Activated CD4-positive, alpha-beta T cell treated with anti-CD3 and anti-CD28 coated beads, Interleukin-2, amount 10 ng/mL, durations not matched to agents 24 days and 14 days (primary cell): Measurements from ENCODE around the gene SOCS2. TPM values are rescaled to one million over a fixed set of nuclear protein-coding genes. Genes with fewer than 3 reads are reported as not detected.

Experiments
- DNase-seq: peaks from one replicate; pipeline ENCODE4 v3.0.0; 2022
- H3K27ac Mint-ChIP-seq: one replicate; pipeline ENCODE4 v1.8.0; 2022; ENCODE audit warnings: mild to moderate bottlenecking, mixed read lengths
- H3K27me3 Mint-ChIP-seq: one replicate; pipeline ENCODE4 v1.8.0; 2022; ENCODE audit warnings: mixed read lengths
- H3K36me3 Mint-ChIP-seq: one replicate; pipeline ENCODE4 v1.8.0; 2022; ENCODE audit warnings: low read depth, mild to moderate bottlenecking, mixed read lengths
- H3K4me1 Mint-ChIP-seq: one replicate; pipeline ENCODE4 v1.8.0; 2021; ENCODE audit warnings: mixed read lengths
- H3K4me3 Mint-ChIP-seq: one replicate; pipeline ENCODE4 v1.8.0; 2022; ENCODE audit warnings: mild to moderate bottlenecking, moderate library complexity, mixed read lengths
- H3K9me3 Mint-ChIP-seq: one replicate; pipeline ENCODE4 v1.8.0; 2021; ENCODE audit warnings: mixed read lengths
- intact Hi-C: fragments of 100-400 bp; cut with micrococcal nuclease; formaldehyde crosslinking; loops from one replicate; pipeline ENCODE4 v1.15.1; 2023
- total RNA-seq: library from RNA; stranded (reverse); gene quantifications from 2 replicates; pipeline ENCODE4 v1.2.3, GENCODE V29; 2022

The SOCS2 gene
- total RNA-seq, 1 donor from 2014 or later: 16.5 TPM

GRCh38 chr12:93572712-93573551, 457 bp downstream of the SOCS2 start:
- Mint-ChIP-seq H3K27me3 (peaks cover 15% of the 10 kb centered on the region), H3K4me3 (peak overlapping the region; percentile 86), H3K36me3 (peaks cover 37% of the 10 kb centered on the region), H3K27ac (peak overlapping the region; percentile 88), H3K9me3 (no peaks in the 10 kb centered on the region), H3K4me1 (peaks cover 38% of the 10 kb centered on the region)
- intact Hi-C loops: loop anchor here (5.0 kb wide), 6 partner anchors 194 to 889 kb away; partner anchors contain the start of gene EEA1
- peak; percentile 78 for DNase-seq

- H3K4me1 Mint-ChIP-seq: peaks cover 37% of the 10 kb centered on the region
- peaks cover 43% of the 10 kb centered on the region for H3K36me3 Mint-ChIP-seq
- peaks cover 15% of the 10 kb centered on the region for H3K27me3 Mint-ChIP-seq
- DNase-seq: peak; percentile 64
- H3K4me3 Mint-ChIP-seq: peak overlapping the region; percentile 86
- intact Hi-C loops: loop anchor here (1.0 to 5.0 kb wide), 7 partner anchors 18 to 889 kb away; partner anchors contain the start of gene EEA1
- peak overlapping the region; percentile 0 for H3K27ac Mint-ChIP-seq
- H3K9me3 Mint-ChIP-seq: no peaks in the 10 kb centered on the region
These were observed 1.2 kb downstream of the SOCS2 start for GRCh38 chr12:93573552-93574223.

- H3K27ac Mint-ChIP-seq: no peak overlapping the region
- peaks cover 14% of the 10 kb centered on the region for H3K27me3 Mint-ChIP-seq
- peaks cover 46% of the 10 kb centered on the region for H3K4me1 Mint-ChIP-seq
- peaks cover 4% of the 10 kb centered on the region for H3K9me3 Mint-ChIP-seq
- peaks cover 73% of the 10 kb centered on the region for H3K36me3 Mint-ChIP-seq
- no peak overlapping the region for H3K4me3 Mint-ChIP-seq
- DNase-seq: no peak
- intact Hi-C loops: no loop called here
These were observed 4.7 kb downstream of the SOCS2 start for GRCh38 chr12:93577222-93577621.

GRCh38 chr12:93578221-93578620, 5.7 kb downstream of the SOCS2 start:
- Mint-ChIP-seq H3K4me1 (peaks cover 37% of the 10 kb centered on the region), H3K9me3 (peaks cover 4% of the 10 kb centered on the region), H3K4me3 (no peak overlapping the region), H3K36me3 (peaks cover 68% of the 10 kb centered on the region), H3K27me3 (peaks cover 5% of the 10 kb centered on the region), H3K27ac (no peak overlapping the region)
- intact Hi-C loops: no loop called here
- DNase-seq: no peak

- Mint-ChIP-seq H3K27me3 (peaks cover 5% of the 10 kb centered on the region), H3K36me3 (peaks cover 56% of the 10 kb centered on the region), H3K27ac (no peak overlapping the region), H3K4me3 (no peak overlapping the region), H3K4me1 (peaks cover 27% of the 10 kb centered on the region), H3K9me3 (peaks cover 4% of the 10 kb centered on the region)
- intact Hi-C loops: no loop called here
- no peak for DNase-seq
These were observed 8.2 kb downstream of the SOCS2 start for GRCh38 chr12:93580682-93581081.

GRCh38 chr12:93581370-93581769, 8.9 kb downstream of the SOCS2 start:
- H3K9me3 Mint-ChIP-seq: peaks cover 4% of the 10 kb centered on the region
- intact Hi-C loops: no loop called here
- H3K27ac Mint-ChIP-seq: no peak overlapping the region
- no peak overlapping the region for H3K4me3 Mint-ChIP-seq
- H3K27me3 Mint-ChIP-seq: peaks cover 5% of the 10 kb centered on the region
- H3K4me1 Mint-ChIP-seq: peaks cover 27% of the 10 kb centered on the region
- DNase-seq: no peak
- peaks cover 56% of the 10 kb centered on the region for H3K36me3 Mint-ChIP-seq

GRCh38 chr12:93582351-93582750, 9.9 kb downstream of the SOCS2 start:
- H3K27me3 Mint-ChIP-seq: peaks cover 5% of the 10 kb centered on the region

GRCh38 chr12:93583627-93584392, 11.3 kb downstream of the SOCS2 start:
- peaks cover 4% of the 10 kb centered on the region for H3K9me3 Mint-ChIP-seq
- peaks cover 36% of the 10 kb centered on the region for H3K36me3 Mint-ChIP-seq
- no peak overlapping the region for H3K27ac Mint-ChIP-seq
- no peak overlapping the region for H3K4me3 Mint-ChIP-seq
- DNase-seq: no peak
- H3K27me3 Mint-ChIP-seq: peaks cover 5% of the 10 kb centered on the region
- H3K4me1 Mint-ChIP-seq: peaks cover 16% of the 10 kb centered on the region
- intact Hi-C loops: no loop called here

More at GRCh38 chr12:93582351-93582750, 9.9 kb downstream of the SOCS2 start:
- intact Hi-C loops: no loop called here
- Mint-ChIP-seq H3K36me3 (peaks cover 47% of the 10 kb centered on the region), H3K27ac (no peak overlapping the region), H3K4me1 (peaks cover 18% of the 10 kb centered on the region), H3K4me3 (no peak overlapping the region), H3K9me3 (peaks cover 4% of the 10 kb centered on the region)
- DNase-seq: no peak

- Mint-ChIP-seq H3K27ac (no peak overlapping the region), H3K4me3 (no peak overlapping the region), H3K27me3 (peaks cover 9% of the 10 kb centered on the region), H3K9me3 (peaks cover 4% of the 10 kb centered on the region), H3K4me1 (peaks cover 17% of the 10 kb centered on the region), H3K36me3 (peaks cover 23% of the 10 kb centered on the region)
- no peak for DNase-seq
- intact Hi-C loops: no loop called here
These were observed 12.8 kb downstream of the SOCS2 start for GRCh38 chr12:93585247-93585646.

- DNase-seq: peak; percentile 67
- intact Hi-C loops: no loop called here
- Mint-ChIP-seq H3K4me1 (peaks cover 22% of the 10 kb centered on the region), H3K27me3 (peaks cover 22% of the 10 kb centered on the region), H3K4me3 (no peak overlapping the region), H3K27ac (no peak overlapping the region), H3K9me3 (no peaks in the 10 kb centered on the region), H3K36me3 (peaks cover 7% of the 10 kb centered on the region)
These were observed 15.1 kb downstream of the SOCS2 start for GRCh38 chr12:93587611-93588010.

GRCh38 chr12:93589081-93589480, 16.6 kb downstream of the SOCS2 start:
- no peak overlapping the region for H3K4me3 Mint-ChIP-seq
- H3K27ac Mint-ChIP-seq: no peak overlapping the region
- H3K4me1 Mint-ChIP-seq: peaks cover 30% of the 10 kb centered on the region
- intact Hi-C loops: no loop called here
- H3K36me3 Mint-ChIP-seq: peaks cover 5% of the 10 kb centered on the region
- H3K27me3 Mint-ChIP-seq: peaks cover 29% of the 10 kb centered on the region
- no peaks in the 10 kb centered on the region for H3K9me3 Mint-ChIP-seq
- no peak for DNase-seq

GRCh38 chr12:93591137-93591868, 18.8 kb downstream of the SOCS2 start:
- intact Hi-C loops: loop anchor here (1.0 to 5.0 kb wide), 3 partner anchors 17 to 151 kb away; partner anchors contain the start of gene CRADD
- DNase-seq: peak; percentile 82
- no peaks in the 10 kb centered on the region for H3K9me3 Mint-ChIP-seq
- peaks cover 40% of the 10 kb centered on the region for H3K27me3 Mint-ChIP-seq
- H3K4me3 Mint-ChIP-seq: peak overlapping the region; percentile 92
- H3K27ac Mint-ChIP-seq: peak overlapping the region; percentile 38
- peaks cover 1% of the 10 kb centered on the region for H3K36me3 Mint-ChIP-seq
- H3K4me1 Mint-ChIP-seq: peaks cover 30% of the 10 kb centered on the region
